HG03571 (cell line): ENCODE data around the gene ZNF691.
"Not testable (repeated sequence)": the region's sequence is repeated elsewhere in the genome, so short reads cannot be mapped to it uniquely, and the experiment has no call there.

Experiments used
- ATAC-seq: cut with Tn5 transposase; IDR thresholded peaks from one replicate; pipeline ENCODE4 v1.9.1; 2021; ENCODE audit not compliant: unreplicated experiment

ZNF691 gene

GRCh38 chr1:42846257-42847110, at the start of gene ZNF691:
Gene ZNF691 (plus strand): TSS chr1:42846613. CDS start chr1:42849659, 3,046 bp downstream.
- ATAC-seq = peak; percentile 92

GRCh38 chr1:42797414-42797813, 49.0 kb upstream of the ZNF691 start:
- ATAC-seq = no peak

GRCh38 chr1:42797979-42798378, 48.4 kb upstream of the ZNF691 start:
- ATAC-seq = no peak

- ATAC-seq = no peak
Measured at GRCh38 chr1:42801832-42802473, 44.5 kb upstream of the ZNF691 start.

GRCh38 chr1:42806171-42806570, 40.2 kb upstream of the ZNF691 start:
- ATAC-seq = no peak

GRCh38 chr1:42806593-42806992, 39.8 kb upstream of the ZNF691 start:
- no peak for ATAC-seq

GRCh38 chr1:42807056-42807668, 39.3 kb upstream of the ZNF691 start:
- no peak for ATAC-seq

- ATAC-seq = not testable (repeated sequence)
Measured at GRCh38 chr1:42814815-42815214, 31.6 kb upstream of the ZNF691 start.

GRCh38 chr1:42815941-42816584, 30.4 kb upstream of the ZNF691 start:
- no peak for ATAC-seq

- peak; percentile 82 for ATAC-seq
Measured at GRCh38 chr1:42816585-42817439, 29.6 kb upstream of the ZNF691 start, which contains the start of the genes ERMAP and SVBP. Gene ERMAP (plus strand): TSS chr1:42817122. CDS start chr1:42830449, 13,327 bp downstream. Gene SVBP (minus strand): TSS chr1:42817397. CDS start chr1:42816544, 853 bp downstream.

- ATAC-seq = peak; percentile 8
Measured at GRCh38 chr1:42817440-42817767, 29.0 kb upstream of the ZNF691 start.

GRCh38 chr1:42817976-42818375, 28.4 kb upstream of the ZNF691 start:
- ATAC-seq = no peak

- ATAC-seq = no peak
Measured at GRCh38 chr1:42820813-42821212, 25.6 kb upstream of the ZNF691 start.

GRCh38 chr1:42821690-42822089, 24.7 kb upstream of the ZNF691 start:
- no peak for ATAC-seq

- no peak for ATAC-seq
Measured at GRCh38 chr1:42822800-42823392, 23.5 kb upstream of the ZNF691 start.

- ATAC-seq = no peak
Measured at GRCh38 chr1:42824481-42825035, 21.9 kb upstream of the ZNF691 start.

GRCh38 chr1:42825036-42825851, 21.2 kb upstream of the ZNF691 start:
- no peak for ATAC-seq

GRCh38 chr1:42830631-42831030, 15.8 kb upstream of the ZNF691 start:
- no peak for ATAC-seq

GRCh38 chr1:42831273-42831672, 15.1 kb upstream of the ZNF691 start:
- ATAC-seq = no peak
